ENCODE measurements around the gene SLC2A9.

The SLC2A9 gene

DNA sequence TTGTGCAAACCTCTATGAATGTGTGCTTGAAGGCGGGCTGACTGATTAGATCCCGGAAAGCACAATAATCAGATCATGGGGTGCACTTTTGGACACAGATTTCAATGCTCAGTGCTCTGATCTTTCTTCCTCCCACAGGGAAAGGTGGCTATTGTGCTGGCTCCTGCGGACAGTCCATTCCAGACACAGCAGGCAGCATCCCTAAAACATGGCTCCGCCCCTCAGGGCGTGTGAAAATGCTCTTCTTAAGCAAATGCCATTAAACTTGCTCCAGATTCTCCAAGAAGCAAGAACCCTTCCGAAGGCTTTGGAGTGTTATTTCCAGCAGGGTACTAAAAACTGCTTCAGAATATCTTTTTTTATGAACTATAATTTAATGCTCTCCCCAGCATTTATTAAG lies 100.0 kb downstream of the SLC2A9 start:
- Histone ChIP-seq H4K8ac (ENCODE audit: low read depth, low read length) (no peak overlapping the region), H3K4me2 (ENCODE audit: low read length) (no peak overlapping the region), H3K18ac (ENCODE audit: low read length) (no peak overlapping the region), H3K79me2 (ENCODE audit: control insufficient read depth, insufficient read depth, low read length, poor library complexity) (no peaks in the 10 kb centered on the region), H4K12ac (ENCODE audit: low read depth, low read length) (no peak overlapping the region), H2AK5ac (ENCODE audit: low read length) (no peak overlapping the region), H3K14ac (ENCODE audit: low read length) (no peak overlapping the region), H2BK5ac (ENCODE audit: low read depth, low read length, poor library complexity) (no peak overlapping the region), H3K4me3 (ENCODE audit: low read depth, low read length) (no peak overlapping the region), H3K9me3 (ENCODE audit: insufficient read depth, low read depth, low read length) (no peaks in the 10 kb centered on the region), H2BK120ac (ENCODE audit: insufficient read depth, low read length, poor library complexity) (no peak overlapping the region), H3K9ac (ENCODE audit: low read length) (no peak overlapping the region), H4K91ac (ENCODE audit: low read depth, low read length) (no peak overlapping the region), H2AFZ (ENCODE audit: insufficient read depth, low read length, poor library complexity) (no peak overlapping the region), H3K36me3 (ENCODE audit: control insufficient read depth in 1 of 2, insufficient read depth in 2 of 2, low read length in 2 of 2) (no peaks in the 10 kb centered on the region), H2BK12ac (ENCODE audit: low read length) (no peak overlapping the region), H3K23ac (ENCODE audit: low read length) (no peak overlapping the region), H3K4ac (ENCODE audit: low read depth, low read length) (no peak overlapping the region), H3K27me3 (ENCODE audit: insufficient read depth, low read length) (no peaks in the 10 kb centered on the region), H3K79me1 (ENCODE audit: low read length) (no peaks in the 10 kb centered on the region), H3K27ac (ENCODE audit: low read depth, low read length) (no peak overlapping the region), H3K4me1 (ENCODE audit: control insufficient read depth in 1 of 2, insufficient read depth in 2 of 2, low read length in 2 of 2) (no peaks in the 10 kb centered on the region)
- no peak for DNase-seq
- no CpG with 5 or more reads among the region's 6 CpGs for WGBS (ENCODE audit: extremely low coverage, insufficient coverage, insufficient read length)

DNA sequence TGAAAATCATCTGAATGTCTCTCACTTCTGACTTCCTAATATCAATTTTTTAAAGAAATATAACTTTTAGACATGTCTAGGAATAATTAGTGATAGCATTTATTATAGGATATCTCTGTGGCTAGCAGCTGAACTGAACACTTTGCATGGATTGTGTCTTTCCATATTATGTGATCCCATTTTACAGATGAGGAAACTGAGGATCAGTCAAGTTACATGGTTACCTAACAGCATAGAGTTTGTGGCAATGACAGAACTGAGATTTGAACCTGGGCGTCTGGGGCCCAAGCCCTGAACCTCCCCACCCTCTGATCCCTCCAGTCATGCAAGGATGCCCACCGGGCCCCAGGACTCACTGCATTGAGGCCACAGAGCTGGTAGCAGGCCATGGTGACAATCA lies 101.3 kb downstream of the SLC2A9 start:
- no peak overlapping the region for H3K4ac ChIP-seq (ENCODE audit: low read depth, low read length)
- H2AFZ ChIP-seq (ENCODE audit: insufficient read depth, low read length, poor library complexity): no peak overlapping the region
- no peak overlapping the region for H2BK120ac ChIP-seq (ENCODE audit: insufficient read depth, low read length, poor library complexity)
- H2AK5ac ChIP-seq (ENCODE audit: low read length): no peak overlapping the region
- H3K9me3 ChIP-seq (ENCODE audit: insufficient read depth, low read depth, low read length): no peaks in the 10 kb centered on the region
- no peaks in the 10 kb centered on the region for H3K79me2 ChIP-seq (ENCODE audit: control insufficient read depth, insufficient read depth, low read length, poor library complexity)
- no CpG with 5 or more reads among the region's 2 CpGs for WGBS (ENCODE audit: extremely low coverage, insufficient coverage, insufficient read length)
- no peak overlapping the region for H3K9ac ChIP-seq (ENCODE audit: low read length)
- no peak for DNase-seq
- H3K23ac ChIP-seq (ENCODE audit: low read length): no peak overlapping the region
- H3K14ac ChIP-seq (ENCODE audit: low read length): no peak overlapping the region
- H4K12ac ChIP-seq (ENCODE audit: low read depth, low read length): no peak overlapping the region
- H3K18ac ChIP-seq (ENCODE audit: low read length): no peak overlapping the region
- H3K27ac ChIP-seq (ENCODE audit: low read depth, low read length): no peak overlapping the region
- H3K4me1 ChIP-seq (ENCODE audit: control insufficient read depth in 1 of 2, insufficient read depth in 2 of 2, low read length in 2 of 2): no peaks in the 10 kb centered on the region
- no peak overlapping the region for H2BK5ac ChIP-seq (ENCODE audit: low read depth, low read length, poor library complexity)
- no peak overlapping the region for H3K4me3 ChIP-seq (ENCODE audit: low read depth, low read length)
- no peak overlapping the region for H2BK12ac ChIP-seq (ENCODE audit: low read length)
- H3K4me2 ChIP-seq (ENCODE audit: low read length): no peak overlapping the region
- H4K8ac ChIP-seq (ENCODE audit: low read depth, low read length): no peak overlapping the region
- H3K79me1 ChIP-seq (ENCODE audit: low read length): no peaks in the 10 kb centered on the region
- no peak overlapping the region for H4K91ac ChIP-seq (ENCODE audit: low read depth, low read length)
- no peaks in the 10 kb centered on the region for H3K36me3 ChIP-seq (ENCODE audit: control insufficient read depth in 1 of 2, insufficient read depth in 2 of 2, low read length in 2 of 2)
- no peaks in the 10 kb centered on the region for H3K27me3 ChIP-seq (ENCODE audit: insufficient read depth, low read length)

DNA sequence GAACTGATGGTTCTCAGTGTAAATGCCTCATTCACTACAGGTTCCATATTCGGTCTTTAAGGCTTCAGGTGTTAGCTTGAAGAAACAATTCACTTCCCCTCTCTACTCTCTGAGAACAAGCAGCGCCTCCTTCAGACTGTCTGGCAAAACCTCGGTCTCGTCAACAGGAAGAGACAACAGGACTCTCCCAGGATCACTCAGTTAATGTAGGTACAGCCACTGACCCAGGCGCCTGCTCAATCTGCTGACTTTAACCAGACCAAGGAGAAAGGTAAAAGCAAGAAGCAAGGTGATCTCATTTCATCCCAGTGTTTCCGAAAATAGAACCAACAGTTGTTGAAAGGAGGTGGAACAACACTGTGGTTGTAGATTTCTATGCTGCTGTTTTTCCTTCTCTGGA lies 102.2 kb downstream of the SLC2A9 start:
- Histone ChIP-seq H2AFZ (ENCODE audit: insufficient read depth, low read length, poor library complexity) (no peak overlapping the region), H3K4me2 (ENCODE audit: low read length) (no peak overlapping the region), H3K79me1 (ENCODE audit: low read length) (no peaks in the 10 kb centered on the region), H3K18ac (ENCODE audit: low read length) (no peak overlapping the region), H3K27ac (ENCODE audit: low read depth, low read length) (no peak overlapping the region), H4K12ac (ENCODE audit: low read depth, low read length) (no peak overlapping the region), H3K4me1 (ENCODE audit: control insufficient read depth in 1 of 2, insufficient read depth in 2 of 2, low read length in 2 of 2) (no peaks in the 10 kb centered on the region), H3K4me3 (ENCODE audit: low read depth, low read length) (no peak overlapping the region), H3K9ac (ENCODE audit: low read length) (no peak overlapping the region), H4K91ac (ENCODE audit: low read depth, low read length) (no peak overlapping the region), H2AK5ac (ENCODE audit: low read length) (no peak overlapping the region), H3K36me3 (ENCODE audit: control insufficient read depth in 1 of 2, insufficient read depth in 2 of 2, low read length in 2 of 2) (no peaks in the 10 kb centered on the region), H3K79me2 (ENCODE audit: control insufficient read depth, insufficient read depth, low read length, poor library complexity) (no peaks in the 10 kb centered on the region), H3K23ac (ENCODE audit: low read length) (no peak overlapping the region), H3K9me3 (ENCODE audit: insufficient read depth, low read depth, low read length) (no peaks in the 10 kb centered on the region), H2BK5ac (ENCODE audit: low read depth, low read length, poor library complexity) (no peak overlapping the region), H3K14ac (ENCODE audit: low read length) (no peak overlapping the region), H4K8ac (ENCODE audit: low read depth, low read length) (no peak overlapping the region), H2BK120ac (ENCODE audit: insufficient read depth, low read length, poor library complexity) (no peak overlapping the region), H3K4ac (ENCODE audit: low read depth, low read length) (no peak overlapping the region), H2BK12ac (ENCODE audit: low read length) (no peak overlapping the region), H3K27me3 (ENCODE audit: insufficient read depth, low read length) (no peaks in the 10 kb centered on the region)
- DNase-seq: no peak
- WGBS (ENCODE audit: extremely low coverage, insufficient coverage, insufficient read length): no CpG with 5 or more reads among the region's 6 CpGs

DNA sequence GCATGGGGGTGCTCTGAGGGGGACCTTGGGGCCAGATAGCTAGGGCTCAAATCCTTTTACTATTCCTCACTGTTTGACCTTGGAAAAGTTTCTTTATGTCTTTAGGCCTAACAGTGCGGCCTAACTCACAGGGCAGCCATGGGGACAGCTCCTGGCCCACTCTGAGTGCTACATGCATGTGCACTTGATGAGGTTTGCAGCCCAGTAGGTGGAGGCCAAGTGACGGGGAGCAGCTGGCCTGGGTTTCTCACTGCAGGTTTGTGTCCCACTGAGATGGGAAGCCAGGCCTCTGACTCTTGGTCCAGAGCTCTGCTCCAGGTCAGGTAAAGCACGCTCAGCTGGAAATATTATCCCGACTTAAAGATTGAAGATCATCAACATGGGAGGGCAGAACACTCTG lies 102.8 kb downstream of the SLC2A9 start:
- H3K4ac ChIP-seq (ENCODE audit: low read depth, low read length): no peak overlapping the region
- H3K4me2 ChIP-seq (ENCODE audit: low read length): no peak overlapping the region
- no peak overlapping the region for H3K27ac ChIP-seq (ENCODE audit: low read depth, low read length)
- no peaks in the 10 kb centered on the region for H3K27me3 ChIP-seq (ENCODE audit: insufficient read depth, low read length)
- H2BK120ac ChIP-seq (ENCODE audit: insufficient read depth, low read length, poor library complexity): no peak overlapping the region
- no peak overlapping the region for H2AK5ac ChIP-seq (ENCODE audit: low read length)
- H3K9me3 ChIP-seq (ENCODE audit: insufficient read depth, low read depth, low read length): no peaks in the 10 kb centered on the region
- no peak overlapping the region for H4K12ac ChIP-seq (ENCODE audit: low read depth, low read length)
- H3K79me1 ChIP-seq (ENCODE audit: low read length): no peaks in the 10 kb centered on the region
- no peak overlapping the region for H3K14ac ChIP-seq (ENCODE audit: low read length)
- no peak overlapping the region for H4K8ac ChIP-seq (ENCODE audit: low read depth, low read length)
- DNase-seq: no peak
- H2AFZ ChIP-seq (ENCODE audit: insufficient read depth, low read length, poor library complexity): no peak overlapping the region
- H4K91ac ChIP-seq (ENCODE audit: low read depth, low read length): no peak overlapping the region
- H2BK12ac ChIP-seq (ENCODE audit: low read length): no peak overlapping the region
- no peak overlapping the region for H3K23ac ChIP-seq (ENCODE audit: low read length)
- H3K4me3 ChIP-seq (ENCODE audit: low read depth, low read length): no peak overlapping the region
- no peaks in the 10 kb centered on the region for H3K79me2 ChIP-seq (ENCODE audit: control insufficient read depth, insufficient read depth, low read length, poor library complexity)
- WGBS (ENCODE audit: extremely low coverage, insufficient coverage, insufficient read length): no CpG with 5 or more reads among the region's 4 CpGs
- H3K36me3 ChIP-seq (ENCODE audit: control insufficient read depth in 1 of 2, insufficient read depth in 2 of 2, low read length in 2 of 2): no peaks in the 10 kb centered on the region
- H3K9ac ChIP-seq (ENCODE audit: low read length): no peak overlapping the region
- no peak overlapping the region for H3K18ac ChIP-seq (ENCODE audit: low read length)
- no peak overlapping the region for H2BK5ac ChIP-seq (ENCODE audit: low read depth, low read length, poor library complexity)
- no peaks in the 10 kb centered on the region for H3K4me1 ChIP-seq (ENCODE audit: control insufficient read depth in 1 of 2, insufficient read depth in 2 of 2, low read length in 2 of 2)
